ENCODE measurements around the gene GDAP1L1. TPM values are rescaled to one million over a fixed set of nuclear protein-coding genes. Genes with fewer than 3 reads are reported as not detected.

The GDAP1L1 gene
- polyA plus RNA-seq, 1 of the 3 experiments (the other 2 are of a cell fraction): 0.30 TPM

- TF ChIP-seq RCOR1 (IDR thresholded peaks at IDR 0.05; ENCODE audit: low read length) (no peak), NFIC (IDR thresholded peaks at IDR 0.05; ENCODE audit: borderline replicate concordance) (no peak), REST (IDR thresholded peaks at IDR 0.05; ENCODE audit: low read depth, low read length) (peak; percentile 92), RXRA (IDR thresholded peaks at IDR 0.05; ENCODE audit: borderline replicate concordance, low read depth) (no peak), EP300 (IDR thresholded peaks at IDR 0.05; ENCODE audit: borderline replicate concordance in 1 of 2, low read depth in 1 of 2, low read length in 1 of 2) (no peak)
- H3K27me3 ChIP-seq (ENCODE audit: insufficient read depth): no peaks in the 10 kb centered on the region
- no peaks in the 10 kb centered on the region for H3K9me3 ChIP-seq
- no peaks in the 10 kb centered on the region for H3K79me2 ChIP-seq (ENCODE audit: insufficient read depth)
- 35% methylated on average over 4 of the region's 5 CpGs for WGBS (ENCODE audit: low lambda C conversion rate)
- no peaks in the 10 kb centered on the region for H3K4me1 ChIP-seq (ENCODE audit: control insufficient read depth in 1 of 2, insufficient read depth in 2 of 2, low read depth in 1 of 2, low read length in 1 of 2)
- no peak overlapping the region for H3K9ac ChIP-seq
- POLR2A ChIA-PET: interaction anchor here (0.5 to 1.0 kb wide), 2 partner anchors 24 to 29 kb away, joined by 3 to 6 read pairs; no protein-coding TSS in a partner anchor
- H4K20me1 ChIP-seq (ENCODE audit: insufficient read depth): no peaks in the 10 kb centered on the region
- no peaks in the 10 kb centered on the region for H3K36me3 ChIP-seq (replicated peaks in 1 of 2; ENCODE audit: control insufficient read depth in 1 of 2, insufficient read depth in 2 of 2, low read length in 1 of 2)
- CTCF ChIA-PET: interaction anchor here (1.3 to 2.4 kb wide), 5 partner anchors 8 to 47 kb away, joined by 3 to 10 read pairs (median 6); partner anchors contain the start of gene FITM2
- H2AFZ ChIP-seq (ENCODE audit: low read depth): no peak overlapping the region
- no peak overlapping the region for H3K4me3 ChIP-seq (ENCODE audit: low read depth in 2 of 2, low read length in 1 of 2)
- H3K9me2 ChIP-seq: no peaks in the 10 kb centered on the region
- H3K4me2 ChIP-seq: no peak overlapping the region
- no peak for DNase-seq
- H3K27ac ChIP-seq (ENCODE audit: low read depth in 2 of 2, low read length in 1 of 2): no peak overlapping the region
- no peaks in the 10 kb centered on the region for H3F3A ChIP-seq (replicated peaks; ENCODE audit: insufficient read depth)
Observed at GRCh38 chr20:44264287-44264686, 17.2 kb downstream of the GDAP1L1 start.

- no peak overlapping the region for H3K9ac ChIP-seq
- no peaks in the 10 kb centered on the region for H3K36me3 ChIP-seq (replicated peaks in 1 of 2; ENCODE audit: control insufficient read depth in 1 of 2, insufficient read depth in 2 of 2, low read length in 1 of 2)
- H3K4me3 ChIP-seq (ENCODE audit: low read depth in 2 of 2, low read length in 1 of 2): no peak overlapping the region
- H3K27ac ChIP-seq (ENCODE audit: low read depth in 2 of 2, low read length in 1 of 2): no peak overlapping the region
- no peak overlapping the region for H2AFZ ChIP-seq (ENCODE audit: low read depth)
- ChIA-PET POLR2A (no interaction called here), CTCF (no interaction called here)
- WGBS (ENCODE audit: low lambda C conversion rate): 75% methylated on average over 5 of the region's 5 CpGs
- no peaks in the 10 kb centered on the region for H3K79me2 ChIP-seq (ENCODE audit: insufficient read depth)
- H3K4me1 ChIP-seq (ENCODE audit: control insufficient read depth in 1 of 2, insufficient read depth in 2 of 2, low read depth in 1 of 2, low read length in 1 of 2): no peaks in the 10 kb centered on the region
- no peak for DNase-seq
- H3K4me2 ChIP-seq: no peak overlapping the region
- H3K9me2 ChIP-seq: no peaks in the 10 kb centered on the region
- H3K27me3 ChIP-seq (ENCODE audit: insufficient read depth): no peaks in the 10 kb centered on the region
- H3F3A ChIP-seq (replicated peaks; ENCODE audit: insufficient read depth): no peaks in the 10 kb centered on the region
- no peaks in the 10 kb centered on the region for H3K9me3 ChIP-seq
- H4K20me1 ChIP-seq (ENCODE audit: insufficient read depth): no peaks in the 10 kb centered on the region
- no peak for TF ChIP-seq MEF2A (IDR thresholded peaks at IDR 0.05; ENCODE audit: borderline replicate concordance, low read depth)
- no peak for TF ChIP-seq USF1 (IDR thresholded peaks at IDR 0.05; ENCODE audit: borderline replicate concordance, low read depth)
- no peak for TF ChIP-seq EP300 (IDR thresholded peaks at IDR 0.05; ENCODE audit: borderline replicate concordance in 1 of 2, low read depth in 1 of 2, low read length in 1 of 2)
- no peak for TF ChIP-seq FOXM1 (IDR thresholded peaks at IDR 0.05; ENCODE audit: low read depth)
- no peak for TF ChIP-seq PBX3 (IDR thresholded peaks at IDR 0.05)
- no peak for TF ChIP-seq REST (IDR thresholded peaks at IDR 0.05; ENCODE audit: low read depth, low read length)
- no peak for TF ChIP-seq EZH2phosphoT487 (IDR thresholded peaks at IDR 0.05; ENCODE audit: borderline replicate concordance, low read depth)
- no peak for TF ChIP-seq RAD21 (IDR thresholded peaks at IDR 0.05; ENCODE audit: low read length)
- TF ChIP-seq CTCF (IDR thresholded peaks at IDR 0.05): no peak
- TF ChIP-seq RXRA (IDR thresholded peaks at IDR 0.05; ENCODE audit: borderline replicate concordance, low read depth): no peak
- TF ChIP-seq NRF1 (IDR thresholded peaks at IDR 0.05; ENCODE audit: low read depth, low read length): no peak
- no peak for TF ChIP-seq GATA2 (CRISPR knock-in tag; IDR thresholded peaks at IDR 0.05)
- TF ChIP-seq RCOR1 (IDR thresholded peaks at IDR 0.05; ENCODE audit: low read length): no peak
- no peak for TF ChIP-seq GABPA (IDR thresholded peaks at IDR 0.05; ENCODE audit: low read depth)
- no peak for TF ChIP-seq ELF1 (IDR thresholded peaks at IDR 0.05)
Observed at GRCh38 chr20:44268802-44269201, 21.7 kb downstream of the GDAP1L1 start.

Data from SK-N-SH (cell line).